ENCODE measurements around the gene GATAD2A.
A peak's percentile ranks its signal among the peaks of the same experiment; 100 is the strongest.

Gene GATAD2A

GRCh38 chr19:19405971-19406877, 749 bp downstream of the GATAD2A start:
- ChIA-PET CTCF (interaction anchor here (0.6 to 1.5 kb wide), 3 partner anchors 9 to 84 kb away, joined by 3 to 4 read pairs (median 4); no protein-coding TSS in a partner anchor), POLR2A (ENCODE audit: low non-redundant PET) (interaction anchor here (0.5 to 1.1 kb wide), 2 partner anchors 9 to 32 kb away, joined by 3 to 5 read pairs; no protein-coding TSS in a partner anchor)
- H3K27ac ChIP-seq: peak overlapping the region; percentile 97
- peak; percentile 26 for DNase-seq (ENCODE audit: low spot score)
- no peak for TF ChIP-seq CTCF (conservative IDR thresholded peaks at IDR 0.05; ENCODE audit: low read depth)

GRCh38 chr19:19406878-19407632, 1.6 kb downstream of the GATAD2A start:
- POLR2A ChIA-PET (ENCODE audit: low non-redundant PET): no interaction called here
- CTCF ChIA-PET: interaction anchor here (0.7 to 1.0 kb wide), 2 partner anchors 16 to 53 kb away, joined by 3 to 4 read pairs; no protein-coding TSS in a partner anchor
- no peak for DNase-seq (ENCODE audit: low spot score)
- peak; percentile 70 for TF ChIP-seq CTCF (conservative IDR thresholded peaks at IDR 0.05; ENCODE audit: low read depth)
- peak overlapping the region; percentile 97 for H3K27ac ChIP-seq

GRCh38 chr19:19407633-19407930, 2.1 kb downstream of the GATAD2A start:
- ChIA-PET POLR2A (ENCODE audit: low non-redundant PET) (no interaction called here), CTCF (interaction anchor here (0.7 kb wide), 1 partner anchor 17 kb away, joined by 3 read pairs; no protein-coding TSS in a partner anchor)
- no peak for TF ChIP-seq CTCF (conservative IDR thresholded peaks at IDR 0.05; ENCODE audit: low read depth)
- no peak for DNase-seq (ENCODE audit: low spot score)
- peak overlapping the region; percentile 59 for H3K27ac ChIP-seq

GRCh38 chr19:19409205-19409604, 3.7 kb downstream of the GATAD2A start:
- TF ChIP-seq CTCF (conservative IDR thresholded peaks at IDR 0.05; ENCODE audit: low read depth): no peak
- DNase-seq (ENCODE audit: low spot score): no peak
- H3K27ac ChIP-seq: no peak overlapping the region
- ChIA-PET CTCF (interaction anchor here (0.6 kb wide), 3 partner anchors 13 to 81 kb away, joined by 3 to 5 read pairs (median 4); no protein-coding TSS in a partner anchor), POLR2A (ENCODE audit: low non-redundant PET) (interaction anchor here (0.5 kb wide), 2 partner anchors 47 to 86 kb away, joined by 5 to 11 read pairs; no protein-coding TSS in a partner anchor)

- TF ChIP-seq CTCF (conservative IDR thresholded peaks at IDR 0.05; ENCODE audit: low read depth): no peak
- no peak for DNase-seq (ENCODE audit: low spot score)
- CTCF ChIA-PET: interaction anchor here (0.6 kb wide), 2 partner anchors 30 to 81 kb away, joined by 3 to 4 read pairs; no protein-coding TSS in a partner anchor
- peak overlapping the region; percentile 27 for H3K27ac ChIP-seq
- POLR2A ChIA-PET (ENCODE audit: low non-redundant PET): interaction anchor here (0.5 kb wide), 1 partner anchor 48 kb away, joined by 5 read pairs; no protein-coding TSS in a partner anchor
These were observed 4.2 kb downstream of the GATAD2A start for GRCh38 chr19:19409631-19410030.
